Activated naive CD4-positive, alpha-beta T cell treated with Interleukin-2 at 50 U/mL for 16 hours (primary cell): ENCODE results near the gene DIPK1A.

Experiments
- DNase-seq: peaks from one replicate; pipeline ENCODE4 v3.0.0-alpha.2; 2020

The DIPK1A gene

DNA sequence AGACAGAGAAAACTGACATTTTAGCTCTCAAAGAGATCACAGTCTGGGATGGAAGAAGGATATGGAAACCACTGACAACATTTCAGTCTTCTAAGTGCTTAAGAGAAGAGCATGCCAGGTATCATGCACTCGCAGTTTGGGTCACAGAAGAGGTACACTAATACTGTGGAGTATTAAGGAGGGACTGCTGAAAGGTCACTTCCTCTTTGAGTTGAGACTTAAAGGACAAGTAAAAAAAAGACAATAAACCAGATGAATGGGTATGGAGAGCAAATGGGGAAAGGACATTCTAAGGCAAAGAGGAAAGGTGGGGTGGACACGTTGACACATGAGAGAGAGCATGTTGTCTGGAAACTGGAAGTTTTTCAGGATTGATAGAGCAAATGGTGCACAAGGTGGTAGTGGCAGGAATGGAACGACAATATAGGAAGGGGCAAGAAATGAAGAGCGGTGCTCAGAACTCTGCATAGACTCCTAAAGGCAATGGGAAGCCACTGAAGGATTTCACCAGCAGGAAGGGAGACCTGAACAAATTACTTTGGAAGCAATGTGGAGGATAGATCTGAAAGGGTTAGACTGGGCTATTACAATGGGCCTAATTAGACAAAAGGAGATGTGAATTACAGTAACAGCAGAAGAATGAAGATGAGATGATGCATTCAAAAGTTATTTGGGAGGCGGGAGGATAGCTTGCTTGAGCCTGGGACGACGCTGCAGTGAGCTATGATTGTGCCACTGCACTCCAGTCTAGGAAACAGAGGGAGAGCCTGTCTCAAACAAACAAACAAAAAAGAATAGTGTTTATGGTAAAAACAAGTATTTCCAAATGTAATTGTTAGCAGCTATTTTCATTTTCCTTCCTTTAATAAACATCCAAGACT, 11.1 kb downstream of the DIPK1A start:
- DNase-seq, result no peak

DNA sequence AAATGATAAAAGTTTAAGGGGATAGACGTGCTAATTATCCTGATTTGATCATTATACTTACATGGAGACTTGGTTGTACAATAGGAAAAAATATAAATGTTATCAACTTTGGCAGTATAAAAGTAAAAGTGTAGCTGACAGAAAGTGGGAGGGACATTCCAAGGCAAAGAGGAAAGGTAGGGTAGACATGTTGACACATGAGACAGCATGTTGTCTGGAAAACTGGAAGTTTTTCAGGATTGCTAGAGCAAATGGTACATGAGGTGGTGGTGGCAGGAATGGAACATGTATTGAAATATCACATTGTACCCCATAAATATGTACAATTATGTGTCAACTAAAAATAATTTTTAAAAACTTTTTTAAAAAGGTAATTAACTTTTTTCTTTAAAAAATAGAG, 13.2 kb downstream of the DIPK1A start:
- no peak for DNase-seq

DNA sequence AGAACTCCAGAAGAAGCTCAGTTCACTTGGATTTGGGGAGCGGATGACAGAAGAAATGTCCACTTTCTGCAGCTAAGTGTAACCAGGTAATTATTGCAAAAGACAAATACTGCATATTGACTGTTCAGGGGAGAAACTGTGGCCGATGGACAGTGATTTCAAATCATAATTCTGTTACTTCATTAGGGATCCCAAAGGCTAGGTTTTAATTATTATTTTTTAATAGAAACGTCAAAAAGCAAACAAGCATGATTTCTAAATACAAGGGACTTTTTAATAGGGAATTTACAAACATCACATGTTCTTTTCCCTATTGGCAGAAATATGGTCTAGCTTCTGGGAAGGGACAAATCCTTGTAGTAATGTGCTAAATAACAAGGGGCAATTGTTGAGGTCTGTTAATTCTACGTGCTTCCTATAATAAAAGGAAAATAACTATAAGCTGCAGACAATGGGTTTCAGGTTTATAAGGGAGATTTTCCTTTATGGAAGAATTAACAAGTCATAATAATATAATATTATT, 15.5 kb downstream of the DIPK1A start:
- DNase-seq, result no peak

DNA sequence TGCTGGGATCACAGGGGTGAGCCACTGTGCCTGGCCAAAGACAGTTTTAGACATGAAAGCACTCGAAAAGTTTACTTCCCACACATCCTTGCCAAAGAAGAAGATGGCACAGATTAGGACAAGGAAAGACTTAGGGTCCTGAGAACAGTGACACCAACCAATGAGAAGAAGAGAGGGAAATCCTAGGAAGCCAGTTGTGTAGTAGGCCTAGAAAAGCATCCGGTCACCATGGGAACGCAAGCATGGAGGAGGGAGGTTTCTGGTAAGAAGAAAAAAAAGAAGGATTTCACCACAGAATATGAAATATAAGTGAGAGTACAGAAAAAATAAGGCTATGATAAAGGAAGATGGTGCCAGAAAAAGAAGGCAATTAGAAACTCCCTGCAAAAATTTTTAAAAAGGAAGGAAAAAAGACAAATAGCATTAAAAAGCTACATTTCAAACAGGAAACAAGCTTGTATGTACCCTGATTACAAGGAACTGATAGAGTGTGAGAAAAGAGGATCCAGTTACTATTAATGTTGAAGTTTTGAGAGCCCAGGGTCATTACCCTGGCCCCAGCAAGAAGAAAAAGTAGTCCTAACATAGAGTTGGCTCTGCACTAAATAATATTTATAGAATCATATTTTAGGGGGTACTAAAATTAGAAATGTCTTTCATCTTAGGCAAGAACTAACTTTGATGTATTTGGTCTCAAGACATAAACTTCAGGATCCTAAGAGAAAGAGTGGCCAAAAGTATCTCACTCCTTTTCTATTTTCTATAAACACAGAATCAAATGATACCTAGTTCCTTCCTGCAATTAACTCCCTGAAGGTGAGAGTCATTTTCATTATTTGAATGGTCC, 16.1 kb downstream of the DIPK1A start:
- DNase-seq, result no peak

DNA sequence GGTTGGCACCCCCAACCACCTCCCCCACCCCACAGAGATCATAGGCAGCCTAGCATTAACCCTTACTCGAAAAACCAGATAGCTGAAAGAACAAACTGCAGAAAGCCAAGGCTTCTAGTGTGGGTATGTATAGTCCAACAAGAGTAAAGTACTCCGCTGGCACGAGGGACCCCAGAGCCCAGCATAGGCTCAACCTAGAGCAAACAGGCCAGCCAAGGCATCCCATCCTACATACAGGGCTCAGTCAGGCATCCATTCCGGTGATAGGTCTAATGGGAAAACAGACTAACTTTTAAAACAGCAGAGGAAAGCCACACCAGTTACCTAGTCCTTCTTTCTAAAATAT, 17.8 kb downstream of the DIPK1A start:
- DNase-seq, result no peak

GRCh38 chr1:92940541-92940940, 20.7 kb downstream of the DIPK1A start:
- DNase-seq, result no peak

- DNase-seq, result no peak
Measured at GRCh38 chr1:92937731-92938130, 23.5 kb downstream of the DIPK1A start.

GRCh38 chr1:92936865-92937264, 24.4 kb downstream of the DIPK1A start:
- DNase-seq, result no peak

GRCh38 chr1:92934395-92935378, 26.6 kb downstream of the DIPK1A start:
- DNase-seq, result no peak

- DNase-seq, result no peak
Measured at GRCh38 chr1:92933459-92933858, 27.8 kb downstream of the DIPK1A start.

DNA sequence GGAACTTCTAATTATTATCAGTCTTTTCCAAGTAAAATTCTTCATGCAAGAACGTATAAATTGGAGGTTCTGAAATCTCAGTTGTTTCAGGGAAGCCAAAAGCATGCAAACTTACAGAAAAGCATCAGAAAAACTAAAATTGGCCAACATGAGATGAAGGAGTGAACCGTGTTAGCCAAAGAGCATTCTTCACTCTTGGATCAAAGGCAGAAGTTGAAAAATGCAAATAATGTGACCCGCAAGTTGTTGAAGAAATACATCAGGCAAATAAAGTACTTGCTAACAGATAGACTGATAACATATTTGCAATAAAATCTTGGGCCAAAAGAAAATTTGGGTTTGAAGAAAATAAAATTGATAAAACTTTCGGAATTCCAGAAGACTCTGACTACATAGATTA, 29.6 kb downstream of the DIPK1A start:
- no peak for DNase-seq

DNA sequence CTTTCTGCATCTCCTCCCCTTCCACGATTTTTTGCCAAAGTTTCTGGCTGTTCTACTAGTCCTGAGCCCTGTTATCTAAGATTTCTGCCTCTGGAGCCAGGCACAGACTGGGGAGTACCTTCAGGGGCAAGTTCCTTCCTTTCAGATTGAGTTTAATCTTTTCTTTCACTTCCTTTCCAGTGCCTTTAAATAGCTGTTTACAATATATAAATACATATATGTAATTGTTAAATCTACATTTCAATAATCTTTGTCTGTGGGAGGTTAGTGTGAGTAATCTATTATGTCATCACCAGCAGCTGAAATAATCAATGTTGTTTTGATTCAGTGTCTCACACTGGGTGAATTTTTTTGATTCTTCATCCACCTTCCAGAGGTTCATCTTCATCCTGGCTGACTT, 31.8 kb downstream of the DIPK1A start:
- DNase-seq, result no peak

DNA sequence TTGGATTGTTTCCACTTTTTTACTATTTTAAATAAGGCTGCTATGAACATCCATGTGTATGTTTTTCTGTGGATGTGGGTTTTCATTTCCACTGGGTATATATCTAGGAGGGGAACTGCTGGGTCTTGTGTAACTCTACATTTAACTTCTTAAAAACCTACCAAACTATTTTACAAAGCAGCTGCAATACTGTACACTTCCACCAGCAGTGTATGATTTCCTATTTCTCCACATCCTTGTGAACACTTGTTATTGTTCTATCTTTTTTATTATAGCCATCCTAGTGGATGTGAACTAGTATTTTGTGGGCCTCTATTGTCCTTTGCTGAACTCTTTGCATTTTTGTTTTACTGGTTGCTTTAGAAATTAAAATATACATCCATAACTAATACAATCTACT, 33.4 kb downstream of the DIPK1A start:
- no peak for DNase-seq

DNA sequence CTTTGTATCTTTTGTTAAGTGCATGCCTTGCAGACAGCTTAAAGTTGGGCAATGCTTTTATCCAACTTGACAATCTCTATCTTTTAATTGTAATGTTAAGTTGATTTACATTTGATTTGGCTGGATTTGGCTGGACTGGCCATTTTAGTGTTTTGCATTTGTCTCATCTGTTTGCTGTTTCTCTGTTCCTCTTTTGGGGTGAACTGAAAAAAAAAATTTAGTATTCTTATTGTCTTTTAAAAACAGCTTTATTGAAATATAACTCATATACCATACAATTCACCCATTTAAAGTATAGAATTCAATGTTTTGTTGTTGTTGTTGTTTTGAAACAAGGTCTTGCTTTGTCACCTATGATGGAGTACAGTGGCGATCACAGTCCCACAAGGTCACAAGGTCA, 34.4 kb downstream of the DIPK1A start:
- no peak for DNase-seq

DNA sequence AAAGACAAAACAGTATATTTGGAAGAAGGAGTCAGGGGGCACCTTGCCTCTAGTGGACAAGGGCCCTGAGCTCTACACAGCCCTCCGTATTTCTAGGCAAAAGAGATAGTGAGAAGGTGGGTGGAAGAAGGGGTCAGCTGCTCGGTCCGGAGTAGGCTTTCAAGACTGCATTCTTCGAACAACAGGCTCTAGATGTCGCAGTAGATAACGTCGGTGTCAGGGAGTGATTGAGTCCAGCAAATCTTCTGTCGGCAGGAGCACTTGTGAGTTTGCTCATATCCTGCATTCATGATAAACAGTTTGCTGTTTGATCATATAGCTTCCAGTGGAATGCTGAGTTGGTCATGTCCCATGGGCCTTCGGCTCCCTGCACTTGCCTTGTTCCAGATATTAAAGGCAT, 36.8 kb downstream of the DIPK1A start:
- DNase-seq, result no peak

- no peak for DNase-seq
Measured at GRCh38 chr1:92923664-92924063, 37.6 kb downstream of the DIPK1A start.

DNA sequence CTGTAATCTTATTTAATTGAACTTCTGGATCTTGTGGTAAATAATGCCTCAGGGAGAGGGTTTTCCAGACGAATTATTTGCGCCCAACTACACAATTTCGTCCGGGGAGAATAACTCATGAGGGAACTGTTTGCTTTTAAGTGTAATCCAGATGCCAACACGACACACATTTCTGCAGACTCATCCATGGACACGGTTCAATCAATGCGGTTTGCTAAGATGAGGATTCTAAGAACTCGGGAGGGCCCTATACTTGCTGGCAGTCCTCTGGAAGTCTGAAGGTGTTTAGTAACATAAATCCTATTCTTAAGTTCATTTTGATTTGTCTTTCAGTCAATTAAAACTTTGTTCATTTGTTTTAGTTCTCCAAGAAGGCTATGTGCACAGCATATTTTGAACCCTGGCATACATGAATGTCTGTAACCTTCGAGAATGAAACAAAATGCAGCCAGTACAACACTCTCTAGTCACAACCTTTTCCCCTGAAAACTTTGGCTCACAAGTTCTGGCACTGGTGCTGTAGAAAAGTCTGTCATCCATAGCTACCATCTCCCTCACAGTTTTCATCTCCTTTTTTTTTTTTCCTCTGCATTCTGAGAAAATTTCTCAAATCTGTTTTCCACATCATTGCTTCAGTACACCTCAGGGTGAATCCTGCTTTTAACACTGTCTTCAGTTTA, 38.8 kb downstream of the DIPK1A start:
- no peak for DNase-seq

- DNase-seq, result no peak
Measured at GRCh38 chr1:92921031-92922023, 39.9 kb downstream of the DIPK1A start.

GRCh38 chr1:92916899-92917298, 44.4 kb downstream of the DIPK1A start:
- DNase-seq, result no peak

- no peak for DNase-seq
Measured at GRCh38 chr1:92915547-92915946, 45.7 kb downstream of the DIPK1A start.
